HepG2 (cell line): ENCODE data around the gene RHOT2. TPM values are rescaled to one million over a fixed set of nuclear protein-coding genes. Genes with fewer than 3 reads are reported as not detected.

Experiments
- FLYWCH1 ChIP-seq: sonication (generic); formaldehyde crosslinking; IDR thresholded peaks from 2 replicates; pipeline ENCODE4 v1.8.1; 2023; ENCODE audit warnings: mild to moderate bottlenecking, missing genetic modification reagents
- HNRNPH1 ChIP-seq: fragments of 200-400 bp; formaldehyde crosslinking; optimal IDR thresholded peaks from 2 replicates; pipeline ENCODE3; 2017; ENCODE audit warnings: mild to moderate bottlenecking, low read depth, low read length
- TEAD3 ChIP-seq: optimal IDR thresholded peaks from 2 replicates; pipeline ENCODE3; 2016; ENCODE audit warnings: borderline replicate concordance
- THYN1 ChIP-seq: sonication (generic); formaldehyde crosslinking; IDR thresholded peaks from 2 replicates; pipeline ENCODE4 v1.8.1; 2023; ENCODE audit warnings: low read depth, mild to moderate bottlenecking, moderate library complexity, missing genetic modification reagents, borderline replicate concordance
- ZFP90 ChIP-seq: sonication (generic); formaldehyde crosslinking; IDR thresholded peaks from 2 replicates; pipeline ENCODE4 v1.8.0; 2022; ENCODE audit warnings: missing genetic modification reagents, mild to moderate bottlenecking, inconsistent platforms, borderline replicate concordance
- ZNF317 ChIP-seq: sonication (generic); formaldehyde crosslinking; IDR thresholded peaks from 2 replicates; pipeline ENCODE4 v1.5.0; 2020; ENCODE audit warnings: mild to moderate bottlenecking, missing genetic modification reagents
- ZNF33B ChIP-seq: sonication (generic); formaldehyde crosslinking; IDR thresholded peaks from 2 replicates; pipeline ENCODE4 v1.5.1; 2020; ENCODE audit warnings: mild to moderate bottlenecking, missing genetic modification reagents
- ZNF557 ChIP-seq: sonication (generic); formaldehyde crosslinking; IDR thresholded peaks from 2 replicates; pipeline ENCODE4 v1.4.0; 2020; ENCODE audit warnings: missing genetic modification reagents
- ZNF563 ChIP-seq: sonication (generic); formaldehyde crosslinking; IDR thresholded peaks from 2 replicates; pipeline ENCODE4 v1.8.0; 2022; ENCODE audit warnings: mild to moderate bottlenecking, moderate library complexity, missing genetic modification reagents
- polyA plus RNA-seq, 8 experiments: library from polyadenylated mRNA; depleted of rRNA in 3 of 8; stranded (reverse) in 7 of 8; unstranded in 1 of 8; fragments of >200 nt; fragmentation: Illumina TruSeq in 4 of 8; extraction: Trizol in 4 of 8; gene quantifications; 2 replicates each; pipeline versions ENCODE4 v1.2.1 to v1.2.3, GENCODE V29; 2011 to 2016; ENCODE audit warnings: low read depth in 4 of 8, missing spikeins in 1 of 8, mixed read lengths in 1 of 8; ENCODE audit not compliant: insufficient read depth in 1 of 8
- total RNA-seq, 5 experiments: library from RNA; depleted of rRNA; stranded (reverse); fragments of >200 nt; fragmentation: Illumina TruSeq; extraction: Trizol; gene quantifications; 2 replicates each; pipeline ENCODE4 v1.2.3, GENCODE V29; 2016; ENCODE audit warnings: low read depth in 1 of 5
- TF ChIP-seq, protein P1 (sequence below): sonication (generic); formaldehyde crosslinking; IDR thresholded peaks from 2 replicates; pipeline ENCODE4 v1.8.1; 2022; ENCODE audit warnings: mild to moderate bottlenecking, missing genetic modification reagents
- TF ChIP-seq, protein P2 (sequence below): sonication (generic); formaldehyde crosslinking; conservative IDR thresholded peaks from 2 replicates; pipeline ENCODE4 v1.5.0; 2020; ENCODE audit warnings: missing genetic modification reagents
- TF ChIP-seq, protein P3 (sequence below): sonication (generic); formaldehyde crosslinking; IDR thresholded peaks from 2 replicates; pipeline ENCODE4 v1.5.0; 2020; ENCODE audit warnings: missing genetic modification reagents, mild to moderate bottlenecking, borderline replicate concordance
- TF ChIP-seq, protein P4 (sequence below): sonication (generic); formaldehyde crosslinking; IDR thresholded peaks from 2 replicates; pipeline ENCODE4 v1.5.1; 2020; ENCODE audit warnings: mild to moderate bottlenecking, missing genetic modification reagents, borderline replicate concordance
- TF ChIP-seq, protein P5 (sequence below): sonication (generic); formaldehyde crosslinking; IDR thresholded peaks from 2 replicates; pipeline ENCODE4 v1.8.1; 2023; ENCODE audit warnings: mild to moderate bottlenecking, missing genetic modification reagents
- TF ChIP-seq, protein P6 (sequence below): sonication (generic); formaldehyde crosslinking; IDR thresholded peaks from 2 replicates; pipeline ENCODE4 v1.4.0; 2020; ENCODE audit warnings: mild to moderate bottlenecking, missing genetic modification reagents
- TF ChIP-seq, protein P7 (sequence below): sonication (generic); formaldehyde crosslinking; IDR thresholded peaks from 2 replicates; pipeline ENCODE4 v1.8.0; 2022; ENCODE audit warnings: missing genetic modification reagents, mild to moderate bottlenecking, moderate library complexity, borderline replicate concordance

RHOT2 gene
- total and polyA plus RNA-seq, 2 of the 13 experiments (the other 11 are each of a cell fraction or from before 2014, with no cell fraction given) = 63.6 to 76.9 TPM

DNA sequence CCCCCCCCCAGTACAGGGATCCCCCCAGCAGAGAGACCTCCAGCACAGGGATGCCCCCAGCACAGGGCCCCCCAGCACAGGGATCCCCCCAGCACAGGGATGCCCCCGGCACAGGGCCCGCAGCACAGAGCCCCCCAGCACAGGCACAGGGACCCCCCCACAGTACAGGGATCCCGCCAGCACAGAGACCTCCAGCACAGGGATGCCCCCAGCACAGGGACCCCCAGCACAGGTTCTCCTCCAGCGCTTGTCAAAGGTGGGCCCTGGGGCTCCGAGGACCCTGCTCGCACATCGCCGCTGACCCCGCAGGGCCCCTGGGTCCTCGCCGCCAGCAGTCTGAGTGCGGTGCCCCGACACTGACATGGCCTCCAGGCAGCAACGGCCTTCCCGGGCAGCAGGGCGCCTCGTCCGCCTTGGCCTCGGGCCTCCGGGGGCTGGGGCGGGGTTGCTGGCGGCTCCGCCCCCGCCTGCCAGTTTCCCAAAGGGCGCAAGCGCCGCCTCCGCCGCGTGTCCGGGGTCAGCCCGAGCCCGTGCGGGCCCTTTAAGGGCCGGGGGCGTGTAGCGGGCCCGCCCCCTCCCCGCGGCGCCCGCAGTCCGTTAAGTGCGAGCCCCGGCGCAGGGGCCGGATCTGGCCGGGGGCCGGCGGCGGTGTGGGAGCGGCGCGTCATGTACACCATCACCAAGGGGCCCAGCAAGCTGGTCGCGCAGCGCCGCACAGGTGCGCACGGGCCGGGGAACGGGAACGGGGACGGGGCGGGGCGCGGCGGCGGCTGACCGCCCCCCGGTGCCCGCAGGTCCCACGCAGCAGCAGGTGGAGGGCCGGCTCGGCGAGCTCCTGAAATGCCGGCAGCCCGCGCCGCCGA lies 26.4 kb upstream of the RHOT2 start, which contains the start of gene MCRIP2 (continued):
- TF ChIP-seq, protein P1, sequence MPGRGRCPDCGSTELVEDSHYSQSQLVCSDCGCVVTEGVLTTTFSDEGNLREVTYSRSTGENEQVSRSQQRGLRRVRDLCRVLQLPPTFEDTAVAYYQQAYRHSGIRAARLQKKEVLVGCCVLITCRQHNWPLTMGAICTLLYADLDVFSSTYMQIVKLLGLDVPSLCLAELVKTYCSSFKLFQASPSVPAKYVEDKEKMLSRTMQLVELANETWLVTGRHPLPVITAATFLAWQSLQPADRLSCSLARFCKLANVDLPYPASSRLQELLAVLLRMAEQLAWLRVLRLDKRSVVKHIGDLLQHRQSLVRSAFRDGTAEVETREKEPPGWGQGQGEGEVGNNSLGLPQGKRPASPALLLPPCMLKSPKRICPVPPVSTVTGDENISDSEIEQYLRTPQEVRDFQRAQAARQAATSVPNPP = 0 out of 2 replicates have a peak, but pooled peaks have one; percentile 18
- TF ChIP-seq, protein P2, sequence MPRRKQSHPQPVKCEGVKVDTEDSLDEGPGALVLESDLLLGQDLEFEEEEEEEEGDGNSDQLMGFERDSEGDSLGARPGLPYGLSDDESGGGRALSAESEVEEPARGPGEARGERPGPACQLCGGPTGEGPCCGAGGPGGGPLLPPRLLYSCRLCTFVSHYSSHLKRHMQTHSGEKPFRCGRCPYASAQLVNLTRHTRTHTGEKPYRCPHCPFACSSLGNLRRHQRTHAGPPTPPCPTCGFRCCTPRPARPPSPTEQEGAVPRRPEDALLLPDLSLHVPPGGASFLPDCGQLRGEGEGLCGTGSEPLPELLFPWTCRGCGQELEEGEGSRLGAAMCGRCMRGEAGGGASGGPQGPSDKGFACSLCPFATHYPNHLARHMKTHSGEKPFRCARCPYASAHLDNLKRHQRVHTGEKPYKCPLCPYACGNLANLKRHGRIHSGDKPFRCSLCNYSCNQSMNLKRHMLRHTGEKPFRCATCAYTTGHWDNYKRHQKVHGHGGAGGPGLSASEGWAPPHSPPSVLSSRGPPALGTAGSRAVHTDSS (CRISPR knock-in tag) = no peak
- TF ChIP-seq, protein P3, sequence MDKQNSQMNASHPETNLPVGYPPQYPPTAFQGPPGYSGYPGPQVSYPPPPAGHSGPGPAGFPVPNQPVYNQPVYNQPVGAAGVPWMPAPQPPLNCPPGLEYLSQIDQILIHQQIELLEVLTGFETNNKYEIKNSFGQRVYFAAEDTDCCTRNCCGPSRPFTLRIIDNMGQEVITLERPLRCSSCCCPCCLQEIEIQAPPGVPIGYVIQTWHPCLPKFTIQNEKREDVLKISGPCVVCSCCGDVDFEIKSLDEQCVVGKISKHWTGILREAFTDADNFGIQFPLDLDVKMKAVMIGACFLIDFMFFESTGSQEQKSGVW (CRISPR knock-in tag) = no peak
- TF ChIP-seq TEAD3 (CRISPR knock-in tag) (no peak), ZNF317 (0 out of 2 replicates have a peak, but pooled peaks have one; percentile 24), ZNF33B (CRISPR knock-in tag) (no peak), FLYWCH1 (CRISPR knock-in tag) (0 out of 2 replicates have a peak, but pooled peaks have one; percentile 21), ZFP90 (CRISPR knock-in tag) (peak; percentile 38; the same call in 1 of the 2 replicates), ZNF557 (CRISPR knock-in tag) (no peak), HNRNPH1 (no peak), ZNF563 (CRISPR knock-in tag) (no peak; the same call in 1 of the 2 replicates), THYN1 (CRISPR knock-in tag) (no peak)
- TF ChIP-seq, protein P4, sequence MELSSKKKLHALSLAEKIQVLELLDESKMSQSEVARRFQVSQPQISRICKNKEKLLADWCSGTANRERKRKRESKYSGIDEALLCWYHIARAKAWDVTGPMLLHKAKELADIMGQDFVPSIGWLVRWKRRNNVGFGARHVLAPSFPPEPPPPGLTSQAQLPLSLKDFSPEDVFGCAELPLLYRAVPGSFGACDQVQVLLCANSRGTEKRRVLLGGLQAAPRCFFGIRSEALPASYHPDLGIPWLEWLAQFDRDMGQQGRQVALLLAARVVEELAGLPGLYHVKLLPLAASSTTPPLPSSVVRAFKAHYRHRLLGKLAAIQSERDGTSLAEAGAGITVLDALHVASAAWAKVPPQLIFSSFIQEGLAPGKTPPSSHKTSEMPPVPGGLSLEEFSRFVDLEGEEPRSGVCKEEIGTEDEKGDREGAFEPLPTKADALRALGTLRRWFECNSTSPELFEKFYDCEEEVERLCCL = no peak
- TF ChIP-seq, protein P5, sequence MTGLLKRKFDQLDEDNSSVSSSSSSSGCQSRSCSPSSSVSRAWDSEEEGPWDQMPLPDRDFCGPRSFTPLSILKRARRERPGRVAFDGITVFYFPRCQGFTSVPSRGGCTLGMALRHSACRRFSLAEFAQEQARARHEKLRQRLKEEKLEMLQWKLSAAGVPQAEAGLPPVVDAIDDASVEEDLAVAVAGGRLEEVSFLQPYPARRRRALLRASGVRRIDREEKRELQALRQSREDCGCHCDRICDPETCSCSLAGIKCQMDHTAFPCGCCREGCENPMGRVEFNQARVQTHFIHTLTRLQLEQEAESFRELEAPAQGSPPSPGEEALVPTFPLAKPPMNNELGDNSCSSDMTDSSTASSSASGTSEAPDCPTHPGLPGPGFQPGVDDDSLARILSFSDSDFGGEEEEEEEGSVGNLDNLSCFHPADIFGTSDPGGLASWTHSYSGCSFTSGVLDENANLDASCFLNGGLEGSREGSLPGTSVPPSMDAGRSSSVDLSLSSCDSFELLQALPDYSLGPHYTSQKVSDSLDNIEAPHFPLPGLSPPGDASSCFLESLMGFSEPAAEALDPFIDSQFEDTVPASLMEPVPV (CRISPR knock-in tag) = no peak; the same call in 1 of the 2 replicates
- TF ChIP-seq, protein P6, sequence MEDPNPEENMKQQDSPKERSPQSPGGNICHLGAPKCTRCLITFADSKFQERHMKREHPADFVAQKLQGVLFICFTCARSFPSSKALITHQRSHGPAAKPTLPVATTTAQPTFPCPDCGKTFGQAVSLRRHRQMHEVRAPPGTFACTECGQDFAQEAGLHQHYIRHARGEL (CRISPR knock-in tag) = peak; percentile 66; the same call in 1 of the 2 replicates
- TF ChIP-seq, protein P7, sequence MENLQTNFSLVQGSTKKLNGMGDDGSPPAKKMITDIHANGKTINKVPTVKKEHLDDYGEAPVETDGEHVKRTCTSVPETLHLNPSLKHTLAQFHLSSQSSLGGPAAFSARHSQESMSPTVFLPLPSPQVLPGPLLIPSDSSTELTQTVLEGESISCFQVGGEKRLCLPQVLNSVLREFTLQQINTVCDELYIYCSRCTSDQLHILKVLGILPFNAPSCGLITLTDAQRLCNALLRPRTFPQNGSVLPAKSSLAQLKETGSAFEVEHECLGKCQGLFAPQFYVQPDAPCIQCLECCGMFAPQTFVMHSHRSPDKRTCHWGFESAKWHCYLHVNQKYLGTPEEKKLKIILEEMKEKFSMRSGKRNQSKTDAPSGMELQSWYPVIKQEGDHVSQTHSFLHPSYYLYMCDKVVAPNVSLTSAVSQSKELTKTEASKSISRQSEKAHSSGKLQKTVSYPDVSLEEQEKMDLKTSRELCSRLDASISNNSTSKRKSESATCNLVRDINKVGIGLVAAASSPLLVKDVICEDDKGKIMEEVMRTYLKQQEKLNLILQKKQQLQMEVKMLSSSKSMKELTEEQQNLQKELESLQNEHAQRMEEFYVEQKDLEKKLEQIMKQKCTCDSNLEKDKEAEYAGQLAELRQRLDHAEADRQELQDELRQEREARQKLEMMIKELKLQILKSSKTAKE (CRISPR knock-in tag) = no peak
